IPS-18a (cell line): Measurements from ENCODE around the gene LDLRAD2.
"Not testable (repeated sequence)": the region's sequence is repeated elsewhere in the genome, so short reads cannot be mapped to it uniquely, and the experiment has no call there.

Experiments
- H3K27ac ChIP-seq: one replicate; pipeline ENCODE4 v1.5.1; 2013; ENCODE audit warnings: low read length
- H3K27me3 ChIP-seq: one replicate; pipeline ENCODE4 v1.6.1; 2013; ENCODE audit warnings: mild to moderate bottlenecking, low read length; ENCODE audit not compliant: control insufficient read depth, insufficient read depth
- H3K36me3 ChIP-seq: one replicate; pipeline ENCODE4 v1.6.1; 2013; ENCODE audit warnings: low read depth, low read length; ENCODE audit not compliant: control insufficient read depth
- H3K4me1 ChIP-seq: one replicate; pipeline ENCODE4 v1.6.1; 2013; ENCODE audit warnings: low read depth, low read length; ENCODE audit not compliant: control insufficient read depth
- H3K4me3 ChIP-seq: one replicate; pipeline ENCODE4 v1.5.1; 2013; ENCODE audit warnings: low read length
- H3K9ac ChIP-seq: one replicate; pipeline ENCODE4 v1.6.1; 2013; ENCODE audit warnings: mild to moderate bottlenecking, low read length, moderate library complexity
- H3K9me3 ChIP-seq: one replicate; pipeline ENCODE4 v1.6.1; 2013; ENCODE audit warnings: low read depth, low read length; ENCODE audit not compliant: control insufficient read depth

The LDLRAD2 gene

GRCh38 chr1:21811875-21812305 lies at the start of gene LDLRAD2:
TSS of gene LDLRAD2 (plus strand) at chr1:21812265. CDS start at chr1:21812452, 187 bp downstream.
- Histone ChIP-seq H3K36me3 (no peaks in the 10 kb centered on the region), H3K27me3 (peaks cover 8% of the 10 kb centered on the region), H3K9me3 (no peaks in the 10 kb centered on the region), H3K4me1 (no peaks in the 10 kb centered on the region), H3K4me3 (no peak within 1 kb of the TSS), H3K27ac (no peak within 1 kb of the TSS), H3K9ac (no peak within 1 kb of the TSS)

GRCh38 chr1:21763236-21763635 lies 48.8 kb upstream of the LDLRAD2 start:
- no peak overlapping the region for H3K4me3 ChIP-seq
- no peak overlapping the region for H3K27ac ChIP-seq

GRCh38 chr1:21763694-21764419 lies 48.2 kb upstream of the LDLRAD2 start:
- Histone ChIP-seq H3K36me3 (no peaks in the 10 kb centered on the region), H3K9me3 (no peaks in the 10 kb centered on the region), H3K4me1 (peaks cover 9% of the 10 kb centered on the region), H3K4me3 (no peak overlapping the region), H3K27ac (no peak overlapping the region), H3K27me3 (no peaks in the 10 kb centered on the region), H3K9ac (no peak overlapping the region)

More at GRCh38 chr1:21763236-21763635, 48.8 kb upstream of the LDLRAD2 start:
- Histone ChIP-seq H3K4me1 (peaks cover 9% of the 10 kb centered on the region), H3K9ac (no peak overlapping the region), H3K36me3 (no peaks in the 10 kb centered on the region), H3K9me3 (no peaks in the 10 kb centered on the region), H3K27me3 (no peaks in the 10 kb centered on the region)

- Histone ChIP-seq H3K36me3 (no peaks in the 10 kb centered on the region), H3K4me3 (no peak overlapping the region), H3K27me3 (no peaks in the 10 kb centered on the region), H3K27ac (no peak overlapping the region), H3K4me1 (peaks cover 9% of the 10 kb centered on the region), H3K9me3 (no peaks in the 10 kb centered on the region), H3K9ac (no peak overlapping the region)
Observed at GRCh38 chr1:21764615-21765423, 47.2 kb upstream of the LDLRAD2 start.

GRCh38 chr1:21766210-21766609 lies 45.9 kb upstream of the LDLRAD2 start:
- Histone ChIP-seq H3K4me3 (no peak overlapping the region), H3K9ac (no peak overlapping the region), H3K4me1 (peaks cover 9% of the 10 kb centered on the region), H3K27me3 (no peaks in the 10 kb centered on the region), H3K27ac (no peak overlapping the region), H3K36me3 (no peaks in the 10 kb centered on the region), H3K9me3 (no peaks in the 10 kb centered on the region)

GRCh38 chr1:21767106-21767505 lies 45.0 kb upstream of the LDLRAD2 start:
- not testable (repeated sequence) for H3K36me3 ChIP-seq, H3K9me3 ChIP-seq, H3K27ac ChIP-seq, H3K27me3 ChIP-seq, H3K4me1 ChIP-seq, H3K9ac ChIP-seq, H3K4me3 ChIP-seq

GRCh38 chr1:21770201-21770600 lies 41.9 kb upstream of the LDLRAD2 start:
- no peaks in the 10 kb centered on the region for H3K4me1 ChIP-seq
- H3K4me3 ChIP-seq, result no peak overlapping the region
- no peak overlapping the region for H3K27ac ChIP-seq
- H3K9me3 ChIP-seq, result no peaks in the 10 kb centered on the region
- no peaks in the 10 kb centered on the region for H3K36me3 ChIP-seq
- no peaks in the 10 kb centered on the region for H3K27me3 ChIP-seq
- no peak overlapping the region for H3K9ac ChIP-seq

- H3K9me3 ChIP-seq, H3K36me3 ChIP-seq, H3K27ac ChIP-seq, H3K27me3 ChIP-seq, H3K4me3 ChIP-seq, H3K9ac ChIP-seq, H3K4me1 ChIP-seq: not testable (repeated sequence)
Observed at GRCh38 chr1:21770602-21771001, 41.5 kb upstream of the LDLRAD2 start.

- H3K27me3 ChIP-seq, H3K9ac ChIP-seq, H3K4me1 ChIP-seq, H3K4me3 ChIP-seq, H3K36me3 ChIP-seq, H3K9me3 ChIP-seq, H3K27ac ChIP-seq: not testable (repeated sequence)
Observed at GRCh38 chr1:21771672-21772071, 40.4 kb upstream of the LDLRAD2 start.

GRCh38 chr1:21773585-21773984 lies 38.5 kb upstream of the LDLRAD2 start:
- Histone ChIP-seq H3K9ac (no peak overlapping the region), H3K9me3 (no peaks in the 10 kb centered on the region), H3K27ac (no peak overlapping the region), H3K27me3 (no peaks in the 10 kb centered on the region), H3K4me3 (no peak overlapping the region), H3K4me1 (no peaks in the 10 kb centered on the region), H3K36me3 (no peaks in the 10 kb centered on the region)

GRCh38 chr1:21774835-21775549 lies 37.1 kb upstream of the LDLRAD2 start:
- no peak overlapping the region for H3K27ac ChIP-seq
- no peak overlapping the region for H3K4me3 ChIP-seq
- H3K27me3 ChIP-seq, result no peaks in the 10 kb centered on the region
- H3K4me1 ChIP-seq, result no peaks in the 10 kb centered on the region
- H3K9ac ChIP-seq, result no peak overlapping the region
- H3K36me3 ChIP-seq, result no peaks in the 10 kb centered on the region
- no peaks in the 10 kb centered on the region for H3K9me3 ChIP-seq
